Mucosa of rectum (tissue), 2 donors: ENCODE results near the gene HAPSTR1.

Experiments
- H3K27ac ChIP-seq, 2 donors: one replicate each; pipeline ENCODE4 v1.7.0; 2013; ENCODE audit warnings: inconsistent platforms in 2 of 2, low read depth in 2 of 2, low read length in 2 of 2
- H3K27me3 ChIP-seq, 2 donors: one replicate each; pipeline ENCODE4 v1.7.0; 2013; ENCODE audit warnings: low read length in 2 of 2; ENCODE audit not compliant: control insufficient read depth in 2 of 2, insufficient read depth in 2 of 2
- H3K36me3 ChIP-seq, 2 donors: one replicate each; pipeline ENCODE4 v1.7.0; 2013; ENCODE audit warnings: low read length in 2 of 2; ENCODE audit not compliant: control insufficient read depth in 2 of 2, insufficient read depth in 2 of 2
- H3K4me1 ChIP-seq, 2 donors: one replicate each; pipeline ENCODE4 v1.7.0; 2013; ENCODE audit warnings: low read length in 2 of 2, mild to moderate bottlenecking in 1 of 2; ENCODE audit not compliant: control insufficient read depth in 2 of 2, insufficient read depth in 2 of 2
- H3K4me3 ChIP-seq, 2 donors: one replicate each; pipeline ENCODE4 v1.7.0; 2013; ENCODE audit warnings: low read length in 2 of 2
- H3K9ac ChIP-seq, 2 donors: one replicate each; pipeline ENCODE4 v1.7.0; 2013; ENCODE audit warnings: low read length in 2 of 2, low read depth in 1 of 2, mild to moderate bottlenecking in 1 of 2
- H3K9me3 ChIP-seq, 2 donors: one replicate each; pipeline ENCODE4 v1.7.0; 2013; ENCODE audit warnings: low read length in 2 of 2; ENCODE audit not compliant: control insufficient read depth in 2 of 2
- donor health status: healthy.
- donor health status: Normal muscosa, but diverticular disease.

HAPSTR1 gene

GRCh38 chr16:9053006-9053601 is 38.3 kb upstream of the HAPSTR1 start:
- no peaks in the 10 kb centered on the region for H3K27me3 ChIP-seq
- no peaks in the 10 kb centered on the region for H3K36me3 ChIP-seq
- H3K9ac ChIP-seq, result no peak overlapping the region
- peaks cover 0 to 2% of the 10 kb centered on the region in 2 donors for H3K4me1 ChIP-seq
- no peaks in the 10 kb centered on the region for H3K9me3 ChIP-seq
- no peak overlapping the region for H3K4me3 ChIP-seq
- H3K27ac ChIP-seq, result no peak overlapping the region

GRCh38 chr16:9054460-9054859 is 37.0 kb upstream of the HAPSTR1 start:
- Histone ChIP-seq H3K9ac (no peak overlapping the region), H3K36me3 (no peaks in the 10 kb centered on the region), H3K27me3 (no peaks in the 10 kb centered on the region), H3K4me3 (no peak overlapping the region), H3K9me3 (no peaks in the 10 kb centered on the region), H3K4me1 (no peaks in the 10 kb centered on the region), H3K27ac (no peak overlapping the region)

GRCh38 chr16:9055115-9055514 is 36.3 kb upstream of the HAPSTR1 start:
- no peaks in the 10 kb centered on the region for H3K9me3 ChIP-seq
- no peak overlapping the region for H3K27ac ChIP-seq
- no peaks in the 10 kb centered on the region for H3K4me1 ChIP-seq
- H3K27me3 ChIP-seq, result no peaks in the 10 kb centered on the region
- no peak overlapping the region for H3K4me3 ChIP-seq
- no peak overlapping the region for H3K9ac ChIP-seq
- no peaks in the 10 kb centered on the region for H3K36me3 ChIP-seq

- H3K27me3 ChIP-seq, result no peaks in the 10 kb centered on the region
- H3K27ac ChIP-seq, result no peak overlapping the region
- H3K36me3 ChIP-seq, result no peaks in the 10 kb centered on the region
- H3K4me1 ChIP-seq, result no peaks in the 10 kb centered on the region
- H3K9me3 ChIP-seq, result no peaks in the 10 kb centered on the region
- H3K4me3 ChIP-seq, result no peak overlapping the region
- no peak overlapping the region for H3K9ac ChIP-seq
Measured at GRCh38 chr16:9055661-9056060, 35.8 kb upstream of the HAPSTR1 start.

GRCh38 chr16:9056061-9056460 is 35.4 kb upstream of the HAPSTR1 start:
- Histone ChIP-seq H3K9ac (no peak overlapping the region), H3K4me1 (no peaks in the 10 kb centered on the region), H3K27ac (no peak overlapping the region), H3K36me3 (no peaks in the 10 kb centered on the region), H3K9me3 (no peaks in the 10 kb centered on the region), H3K4me3 (no peak overlapping the region), H3K27me3 (no peaks in the 10 kb centered on the region)

- H3K9ac ChIP-seq, result no peak overlapping the region
- no peaks in the 10 kb centered on the region for H3K4me1 ChIP-seq
- no peak overlapping the region for H3K27ac ChIP-seq
- H3K27me3 ChIP-seq, result no peaks in the 10 kb centered on the region
- H3K9me3 ChIP-seq, result no peaks in the 10 kb centered on the region
- H3K4me3 ChIP-seq, result no peak overlapping the region
- H3K36me3 ChIP-seq, result no peaks in the 10 kb centered on the region
Measured at GRCh38 chr16:9058211-9058610, 33.2 kb upstream of the HAPSTR1 start.

GRCh38 chr16:9060225-9060624 is 31.2 kb upstream of the HAPSTR1 start:
- H3K9me3 ChIP-seq, result no peaks in the 10 kb centered on the region
- H3K9ac ChIP-seq, result no peak overlapping the region
- H3K36me3 ChIP-seq, result no peaks in the 10 kb centered on the region
- H3K4me3 ChIP-seq, result no peak overlapping the region
- H3K4me1 ChIP-seq, result no peaks in the 10 kb centered on the region
- no peaks in the 10 kb centered on the region for H3K27me3 ChIP-seq
- H3K27ac ChIP-seq, result no peak overlapping the region

- Histone ChIP-seq H3K9ac (no peak overlapping the region), H3K27me3 (no peaks in the 10 kb centered on the region), H3K27ac (no peak overlapping the region), H3K4me3 (no peak overlapping the region), H3K4me1 (no peaks in the 10 kb centered on the region), H3K36me3 (no peaks in the 10 kb centered on the region), H3K9me3 (no peaks in the 10 kb centered on the region)
Measured at GRCh38 chr16:9061358-9061813, 30.1 kb upstream of the HAPSTR1 start.

GRCh38 chr16:9062301-9062700 is 29.1 kb upstream of the HAPSTR1 start:
- Histone ChIP-seq H3K4me1 (no peaks in the 10 kb centered on the region), H3K27ac (no peak overlapping the region), H3K4me3 (no peak overlapping the region), H3K9me3 (no peaks in the 10 kb centered on the region), H3K27me3 (no peaks in the 10 kb centered on the region), H3K36me3 (no peaks in the 10 kb centered on the region), H3K9ac (no peak overlapping the region)

GRCh38 chr16:9065077-9065476 is 26.4 kb upstream of the HAPSTR1 start:
- no peaks in the 10 kb centered on the region for H3K9me3 ChIP-seq
- no peaks in the 10 kb centered on the region for H3K4me1 ChIP-seq
- H3K4me3 ChIP-seq, result no peak overlapping the region
- no peak overlapping the region for H3K9ac ChIP-seq
- no peaks in the 10 kb centered on the region for H3K36me3 ChIP-seq
- H3K27me3 ChIP-seq, result no peaks in the 10 kb centered on the region
- no peak overlapping the region for H3K27ac ChIP-seq

- no peak overlapping the region for H3K9ac ChIP-seq
- no peak overlapping the region for H3K4me3 ChIP-seq
- no peaks in the 10 kb centered on the region for H3K9me3 ChIP-seq
Measured at GRCh38 chr16:9068886-9069285, 22.6 kb upstream of the HAPSTR1 start.

More at GRCh38 chr16:9068886-9069285, 22.6 kb upstream of the HAPSTR1 start:
- no peaks in the 10 kb centered on the region for H3K4me1 ChIP-seq
- no peaks in the 10 kb centered on the region for H3K36me3 ChIP-seq
- H3K27me3 ChIP-seq, result no peaks in the 10 kb centered on the region
- H3K27ac ChIP-seq, result no peak overlapping the region
